ENCODE measurements around the gene TMCC3. TPM values are rescaled to one million over a fixed set of nuclear protein-coding genes. Genes with fewer than 3 reads are reported as not detected.
"Not testable (repeated sequence)": the region's sequence is repeated elsewhere in the genome, so short reads cannot be mapped to it uniquely, and the experiment has no call there.

The TMCC3 gene
- total RNA-seq, 2 donors from 2014 or later: not detected

DNA sequence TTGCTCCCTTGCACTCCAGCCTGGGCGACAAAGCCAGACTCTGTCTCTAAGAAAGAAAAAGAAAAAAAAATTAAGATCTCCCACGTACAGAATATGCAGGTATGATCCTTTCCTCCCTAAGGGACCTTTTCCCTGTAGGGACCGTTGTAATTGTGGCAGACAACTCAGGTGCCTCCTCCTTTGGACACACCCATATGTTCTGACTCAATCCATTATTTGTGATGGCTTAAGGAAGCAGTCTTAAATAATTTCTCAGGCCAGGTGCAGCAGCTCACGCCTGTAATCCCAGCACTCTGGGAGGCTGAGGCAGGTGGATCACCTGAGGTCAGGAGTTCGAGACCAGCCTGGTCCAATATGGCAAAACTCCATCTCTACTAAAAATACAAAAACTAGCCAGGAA, 53.1 kb downstream of the TMCC3 start:
- no peak for ATAC-seq
- Mint-ChIP-seq H3K27ac (no peak overlapping the region), H3K36me3 (no peaks in the 10 kb centered on the region), H3K9me3 (no peaks in the 10 kb centered on the region)
- DNase-seq (ENCODE audit: low spot score in 2 of 2): no peak

DNA sequence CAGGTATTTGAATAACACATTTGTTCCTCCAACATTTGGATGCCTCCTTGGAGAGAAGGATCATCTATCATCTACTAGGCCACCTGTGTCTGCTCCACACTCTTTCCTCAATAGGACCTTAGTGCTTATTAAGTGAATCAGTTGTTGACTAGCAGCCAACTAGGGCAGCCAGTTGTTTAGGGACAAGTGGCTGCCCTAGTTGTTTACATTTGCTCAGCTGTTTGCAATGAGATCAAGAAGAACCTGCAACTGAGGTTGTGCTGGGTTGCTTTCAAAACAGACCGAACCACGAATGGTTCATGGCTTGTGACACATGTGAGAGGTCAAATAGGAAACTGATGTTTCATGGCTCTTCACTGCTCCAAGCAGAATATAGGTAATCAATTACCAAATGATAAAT, 53.8 kb downstream of the TMCC3 start:
- Mint-ChIP-seq H3K36me3 (no peaks in the 10 kb centered on the region), H3K27ac (no peak overlapping the region), H3K9me3 (no peaks in the 10 kb centered on the region)
- no peak for ATAC-seq
- DNase-seq (ENCODE audit: low spot score in 2 of 2): no peak

GRCh38 chr12:94595152-94595551, 55.2 kb downstream of the TMCC3 start:
- ATAC-seq: no peak
- no peak for DNase-seq (ENCODE audit: low spot score in 2 of 2)
- H3K27ac Mint-ChIP-seq: no peak overlapping the region
- no peaks in the 10 kb centered on the region for H3K9me3 Mint-ChIP-seq
- no peaks in the 10 kb centered on the region for H3K36me3 Mint-ChIP-seq

GRCh38 chr12:94594443-94594825, 55.9 kb downstream of the TMCC3 start:
- ATAC-seq (no peak), DNase-seq (ENCODE audit: low spot score in 2 of 2) (no peak)
- Mint-ChIP-seq H3K9me3 (no peaks in the 10 kb centered on the region), H3K36me3 (no peaks in the 10 kb centered on the region), H3K27ac (no peak overlapping the region)

- Mint-ChIP-seq H3K9me3 (no peaks in the 10 kb centered on the region), H3K27ac (no peak overlapping the region), H3K36me3 (no peaks in the 10 kb centered on the region)
- no peak for ATAC-seq
- DNase-seq (ENCODE audit: low spot score in 2 of 2): no peak
Measured at GRCh38 chr12:94593822-94594442, 56.4 kb downstream of the TMCC3 start.

DNA sequence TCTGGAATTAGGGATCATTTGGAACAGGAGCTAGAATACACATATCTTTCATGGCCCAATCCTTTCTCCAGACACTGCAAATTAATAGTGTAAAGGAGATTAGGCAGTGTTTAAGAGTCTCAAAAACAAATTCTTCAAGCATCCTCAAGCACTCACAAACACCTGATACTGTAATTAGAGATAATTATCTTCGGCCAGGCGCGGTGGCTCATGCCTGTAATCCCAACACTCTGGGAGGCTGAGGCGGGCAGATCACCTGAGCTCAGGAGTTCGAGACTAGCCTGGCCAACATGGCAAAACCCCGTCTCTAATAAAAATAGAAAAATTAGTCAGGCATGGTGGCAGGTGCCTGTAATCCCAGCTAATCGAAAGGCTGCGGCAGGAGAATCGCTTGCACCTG, 57.6 kb downstream of the TMCC3 start:
- not testable (repeated sequence) for DNase-seq (ENCODE audit: low spot score in 2 of 2); H3K27ac Mint-ChIP-seq; H3K9me3 Mint-ChIP-seq; H3K36me3 Mint-ChIP-seq; ATAC-seq

- no peak overlapping the region for H3K27ac Mint-ChIP-seq
- no peak for DNase-seq (ENCODE audit: low spot score in 2 of 2)
- H3K36me3 Mint-ChIP-seq: no peaks in the 10 kb centered on the region
- no peak for ATAC-seq
- H3K9me3 Mint-ChIP-seq: no peaks in the 10 kb centered on the region
Measured at GRCh38 chr12:94592080-94592479, 58.3 kb downstream of the TMCC3 start.

DNA sequence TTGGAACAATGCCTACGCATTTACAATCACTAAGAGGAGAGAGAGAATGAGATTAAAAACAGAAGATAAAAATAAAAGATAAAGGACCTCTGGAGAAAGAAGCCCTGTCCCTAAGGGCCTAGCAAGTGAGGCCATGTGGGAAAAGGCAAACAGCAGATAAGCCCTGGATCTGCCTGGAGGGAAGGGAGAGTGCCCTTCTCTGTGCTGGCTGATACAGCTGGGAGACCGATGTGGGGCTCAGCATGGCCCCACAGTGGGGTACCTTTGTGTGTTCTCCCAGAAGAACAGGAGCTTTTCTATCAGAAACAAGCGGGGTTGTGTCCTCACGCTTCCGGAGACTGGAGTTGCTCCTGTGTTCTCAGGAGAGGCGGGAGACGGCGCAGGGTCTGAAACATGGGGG, 59.9 kb downstream of the TMCC3 start:
- no peaks in the 10 kb centered on the region for H3K36me3 Mint-ChIP-seq
- DNase-seq (ENCODE audit: low spot score in 2 of 2): no peak
- ATAC-seq: no peak
- H3K27ac Mint-ChIP-seq: no peak overlapping the region
- no peaks in the 10 kb centered on the region for H3K9me3 Mint-ChIP-seq

- no peak for ATAC-seq
- Mint-ChIP-seq H3K36me3 (no peaks in the 10 kb centered on the region), H3K27ac (no peak overlapping the region)
Measured at GRCh38 chr12:94589591-94590001, 60.8 kb downstream of the TMCC3 start.

GRCh38 chr12:94588346-94588745, 62.0 kb downstream of the TMCC3 start:
- no peak for DNase-seq (ENCODE audit: low spot score in 2 of 2)
- no peak overlapping the region for H3K27ac Mint-ChIP-seq

More at GRCh38 chr12:94589591-94590001, 60.8 kb downstream of the TMCC3 start:
- no peak for DNase-seq (ENCODE audit: low spot score in 2 of 2)
- no peaks in the 10 kb centered on the region for H3K9me3 Mint-ChIP-seq

DNA sequence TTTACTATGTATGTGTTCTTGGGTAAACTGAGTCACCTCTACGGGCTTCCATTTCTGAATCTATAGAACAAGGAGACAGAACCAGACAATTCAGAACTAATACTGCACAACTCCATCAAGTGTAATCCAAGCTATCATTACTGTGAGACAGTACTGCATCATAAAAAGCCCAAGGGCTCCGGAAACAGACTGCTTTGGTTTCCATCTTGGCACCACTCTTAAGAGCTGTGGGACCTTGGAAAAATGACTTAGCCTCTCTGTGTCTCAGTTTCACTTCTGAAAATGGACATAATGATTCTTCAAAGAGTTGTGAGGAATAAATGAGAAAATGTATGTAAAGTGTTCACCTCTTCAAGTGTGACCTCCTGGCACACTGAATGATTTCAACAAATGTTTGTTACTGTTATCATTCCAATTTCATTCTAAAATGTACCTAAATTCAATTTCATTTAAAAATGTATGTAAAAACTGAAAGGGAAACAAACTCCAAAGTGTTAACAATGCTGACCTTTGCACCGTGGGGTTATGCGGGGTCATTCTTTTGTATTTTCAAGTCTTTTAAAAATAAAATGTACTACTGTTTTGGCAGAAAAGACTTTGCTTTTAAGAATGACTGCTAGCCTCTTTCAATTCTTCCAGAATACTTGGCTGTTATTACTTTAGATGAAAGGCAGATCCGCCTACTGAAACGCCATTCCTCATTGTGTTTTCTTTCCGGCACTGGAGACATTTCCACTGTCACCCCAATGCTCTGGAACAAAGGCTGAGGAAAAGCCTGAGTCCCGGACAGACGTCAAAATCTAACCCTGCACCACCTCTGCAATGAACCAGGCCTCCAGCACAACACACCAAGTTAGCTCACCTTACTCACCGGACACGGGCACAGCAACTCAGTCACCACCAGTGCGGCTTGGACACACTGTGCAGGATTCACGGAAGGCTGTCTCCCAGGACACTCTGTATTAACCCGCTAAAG, 62.8 kb downstream of the TMCC3 start:
- Mint-ChIP-seq H3K27ac (no peak overlapping the region), H3K36me3 (no peaks in the 10 kb centered on the region), H3K9me3 (no peaks in the 10 kb centered on the region)
- ATAC-seq (no peak), DNase-seq (ENCODE audit: low spot score in 2 of 2) (no peak)

More at GRCh38 chr12:94588346-94588745, 62.0 kb downstream of the TMCC3 start:
- Mint-ChIP-seq H3K36me3 (no peaks in the 10 kb centered on the region), H3K9me3 (no peaks in the 10 kb centered on the region)
- no peak for ATAC-seq

DNA sequence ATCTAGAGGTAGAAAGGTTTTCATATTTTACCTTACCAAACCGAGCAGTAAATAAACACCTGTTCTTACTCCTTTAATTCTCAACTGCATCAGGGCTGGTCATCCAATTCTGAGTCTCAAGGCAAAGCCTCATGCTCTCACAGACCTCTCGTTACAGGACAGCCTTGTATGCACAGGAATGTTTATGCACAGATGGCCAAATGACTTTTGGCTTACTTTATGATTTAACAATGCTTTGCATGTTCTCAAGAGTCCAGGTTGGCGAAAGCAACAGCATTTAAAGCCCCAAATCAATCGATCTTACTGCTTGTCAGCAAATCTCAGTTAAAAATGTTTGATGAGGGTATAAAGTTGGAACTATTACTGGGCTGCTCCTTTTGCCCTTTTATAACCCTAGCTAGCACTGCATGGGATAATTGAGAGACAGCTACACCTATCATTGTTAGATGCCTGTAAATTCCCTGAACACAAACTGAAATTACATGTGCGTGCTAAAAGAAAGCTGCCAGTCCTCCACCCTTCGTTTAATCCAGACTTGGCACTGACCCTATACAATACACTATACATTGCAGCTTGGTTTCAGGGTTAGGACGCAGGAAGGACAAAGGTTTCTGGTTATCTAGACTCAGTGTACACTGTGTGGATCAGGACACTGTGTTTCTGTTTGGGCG, 63.6 kb downstream of the TMCC3 start:
- Mint-ChIP-seq H3K9me3 (no peaks in the 10 kb centered on the region), H3K36me3 (no peaks in the 10 kb centered on the region), H3K27ac (no peak overlapping the region)
- no peak for DNase-seq (ENCODE audit: low spot score in 2 of 2)
- ATAC-seq: no peak

- Mint-ChIP-seq H3K36me3 (no peaks in the 10 kb centered on the region), H3K27ac (no peak overlapping the region), H3K9me3 (no peaks in the 10 kb centered on the region)
- DNase-seq (ENCODE audit: low spot score in 2 of 2) (no peak), ATAC-seq (no peak)
Measured at GRCh38 chr12:94585626-94586025, 64.7 kb downstream of the TMCC3 start.

- Mint-ChIP-seq H3K9me3 (no peaks in the 10 kb centered on the region), H3K36me3 (no peaks in the 10 kb centered on the region), H3K27ac (no peak overlapping the region)
- ATAC-seq (no peak), DNase-seq (ENCODE audit: low spot score in 2 of 2) (no peak)
Measured at GRCh38 chr12:94584377-94584776, 66.0 kb downstream of the TMCC3 start.

- Mint-ChIP-seq H3K9me3 (no peaks in the 10 kb centered on the region), H3K27ac (no peak overlapping the region), H3K36me3 (no peaks in the 10 kb centered on the region)
- ATAC-seq (no peak), DNase-seq (ENCODE audit: low spot score in 2 of 2) (no peak)
Measured at GRCh38 chr12:94582591-94582990, 67.8 kb downstream of the TMCC3 start.

GRCh38 chr12:94575645-94576403, 74.5 kb downstream of the TMCC3 start:
- H3K27ac Mint-ChIP-seq: no peak overlapping the region
- no peaks in the 10 kb centered on the region for H3K36me3 Mint-ChIP-seq
- H3K9me3 Mint-ChIP-seq: no peaks in the 10 kb centered on the region
- DNase-seq (ENCODE audit: low spot score in 2 of 2) (no peak), ATAC-seq (no peak)

- no peak for DNase-seq (ENCODE audit: low spot score in 2 of 2)
- Mint-ChIP-seq H3K36me3 (no peaks in the 10 kb centered on the region), H3K27ac (no peak overlapping the region), H3K9me3 (no peaks in the 10 kb centered on the region)
- no peak for ATAC-seq
Measured at GRCh38 chr12:94575024-94575423, 75.3 kb downstream of the TMCC3 start.
